MM.1S (cell line): ENCODE data around the gene PRR3.
A peak's percentile ranks its signal among the peaks of the same experiment; 100 is the strongest.
"Not testable (repeated sequence)": the region's sequence is repeated elsewhere in the genome, so short reads cannot be mapped to it uniquely, and the experiment has no call there.

Experiments used
- DNase-seq: peaks from one replicate; pipeline ENCODE4 v3.0.0-alpha.2; 2015
- H2AFZ ChIP-seq: fragments of 300-600 bp; sonication (generic); 2 replicates; pipeline ENCODE4 v1.6.0; 2016; ENCODE audit warnings: antibody characterized with exemption, low read length
- H3F3A ChIP-seq: fragments of 300-600 bp; sonication (generic); 2 replicates; pipeline ENCODE4 v1.6.1; 2016; ENCODE audit warnings: mild to moderate bottlenecking, antibody characterized with exemption, low read length, moderate library complexity, mixed read lengths; ENCODE audit not compliant: insufficient read depth
- H3K27ac ChIP-seq: fragments of 300-600 bp; sonication (generic); 2 replicates; pipeline ENCODE4 v1.5.1; 2016; ENCODE audit warnings: mild to moderate bottlenecking, low read length
- H3K27me3 ChIP-seq: fragments of 300-600 bp; sonication (generic); replicated peaks from 2 replicates; pipeline ENCODE4 v1.6.0; 2016; ENCODE audit warnings: low read length; ENCODE audit not compliant: insufficient read depth
- H3K36me3 ChIP-seq: fragments of 300-600 bp; sonication (generic); replicated peaks from 2 replicates; pipeline ENCODE4 v1.6.1; 2016; ENCODE audit warnings: mild to moderate bottlenecking, low read length, mixed read lengths; ENCODE audit not compliant: insufficient read depth
- H3K4me1 ChIP-seq: fragments of 300-600 bp; sonication (generic); 2 replicates; pipeline ENCODE4 v1.6.1; 2016; ENCODE audit warnings: low read length, mixed read lengths
- H3K4me2 ChIP-seq: fragments of 300-600 bp; sonication (generic); 2 replicates; pipeline ENCODE4 v1.6.0; 2016; ENCODE audit warnings: low read depth, low read length
- H3K4me3 ChIP-seq: fragments of 300-600 bp; sonication (generic); 2 replicates; pipeline ENCODE4 v1.5.1; 2016; ENCODE audit warnings: low read length, mixed read lengths
- H3K79me2 ChIP-seq: fragments of 300-600 bp; sonication (generic); 2 replicates; pipeline ENCODE4 v1.6.1; 2016; ENCODE audit warnings: mixed run types, low read length, mixed read lengths
- H3K9ac ChIP-seq: fragments of 300-600 bp; sonication (generic); 2 replicates; pipeline ENCODE4 v1.6.1; 2016; ENCODE audit warnings: low read length, mixed read lengths
- H3K9me2 ChIP-seq: fragments of 300-600 bp; sonication (generic); replicated peaks from 2 replicates; pipeline ENCODE4 v1.6.1; 2016; ENCODE audit warnings: mild to moderate bottlenecking, low read length, mixed read lengths; ENCODE audit not compliant: insufficient read depth
- H3K9me3 ChIP-seq: fragments of 300-600 bp; sonication (generic); replicated peaks from 2 replicates; pipeline ENCODE4 v1.6.1; 2016; ENCODE audit warnings: mild to moderate bottlenecking, low read length, mixed read lengths; ENCODE audit not compliant: insufficient read depth
- H4K20me1 ChIP-seq: fragments of 300-600 bp; sonication (generic); 2 replicates; pipeline ENCODE4 v1.6.1; 2016; ENCODE audit warnings: mild to moderate bottlenecking, low read length, moderate library complexity, mixed read lengths; ENCODE audit not compliant: insufficient read depth
- CTCF ChIP-seq: fragments of 300-600 bp; sonication (generic); IDR thresholded peaks from 2 replicates; pipeline ENCODE4 v1.5.1; 2016; ENCODE audit warnings: antibody characterized with exemption, low read length, mixed read lengths
- EZH2 ChIP-seq: fragments of 300-600 bp; sonication (generic); optimal IDR thresholded peaks from 2 replicates; pipeline ENCODE3; 2017; ENCODE audit warnings: low read depth, mild to moderate bottlenecking, antibody characterized with exemption, low read length, mixed read lengths
- EZH2phosphoT487 ChIP-seq: fragments of 300-600 bp; sonication (generic); IDR thresholded peaks from 2 replicates; pipeline ENCODE4 v1.6.1; 2018; ENCODE audit warnings: antibody characterized with exemption, low read length

The PRR3 gene

GRCh38 chr6:30590509-30590908 is 33.4 kb downstream of the PRR3 start:
- no peak overlapping the region for H2AFZ ChIP-seq
- H3K9me3 ChIP-seq, result no peaks in the 10 kb centered on the region
- H3K9ac ChIP-seq, result no peak overlapping the region
- no peak overlapping the region for H3K27ac ChIP-seq
- H3K36me3 ChIP-seq, result no peaks in the 10 kb centered on the region; the same call in none of the 2 replicates
- no peaks in the 10 kb centered on the region for H3K9me2 ChIP-seq
- peaks cover 36% of the 10 kb centered on the region; the same call in 1 of the 2 replicates for H3K79me2 ChIP-seq
- no peak for TF ChIP-seq EZH2
- no peak overlapping the region for H3K4me3 ChIP-seq
- DNase-seq, result no peak
- no peak overlapping the region for H3K4me2 ChIP-seq
- no peaks in the 10 kb centered on the region for H3K27me3 ChIP-seq
- no peaks in the 10 kb centered on the region for H4K20me1 ChIP-seq
- no peaks in the 10 kb centered on the region for H3K4me1 ChIP-seq
- H3F3A ChIP-seq, result peaks cover 6% of the 10 kb centered on the region; the same call in 1 of the 2 replicates

DNA sequence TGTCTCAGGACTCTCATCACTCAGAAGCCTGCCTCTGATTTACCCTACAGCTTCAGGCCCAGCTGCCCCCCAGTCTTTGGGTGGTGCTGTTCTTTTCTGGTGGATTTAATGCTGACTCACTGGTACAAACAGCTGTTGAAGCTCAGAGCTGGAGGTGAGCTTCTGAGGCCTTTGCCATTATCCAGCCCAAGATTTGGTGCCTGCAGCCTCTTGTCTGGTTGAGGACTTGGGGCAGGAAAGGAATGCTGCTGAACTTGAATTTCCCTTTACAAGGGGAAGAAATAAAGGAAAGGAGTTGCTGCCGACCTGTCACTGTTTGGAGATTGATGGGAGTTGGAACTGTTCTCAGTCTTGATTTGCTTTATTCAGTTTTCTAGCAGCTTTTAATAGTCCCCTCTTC is 33.9 kb downstream of the PRR3 start:
- Histone ChIP-seq H2AFZ (no peak overlapping the region), H3K9me2 (no peaks in the 10 kb centered on the region), H3K4me3 (no peak overlapping the region), H3K27ac (no peak overlapping the region), H3K36me3 (no peaks in the 10 kb centered on the region; the same call in 1 of the 2 replicates), H3K27me3 (no peaks in the 10 kb centered on the region), H3K4me1 (no peaks in the 10 kb centered on the region), H3K9ac (no peak overlapping the region), H3K79me2 (peaks cover 36% of the 10 kb centered on the region; the same call in 1 of the 2 replicates), H3K4me2 (no peak overlapping the region), H3K9me3 (no peaks in the 10 kb centered on the region), H3F3A (peaks cover 6% of the 10 kb centered on the region; the same call in 1 of the 2 replicates), H4K20me1 (no peaks in the 10 kb centered on the region)
- TF ChIP-seq EZH2phosphoT487 (no peak), EZH2 (no peak), CTCF (no peak)
- DNase-seq, result no peak

GRCh38 chr6:30592287-30592686 is 35.2 kb downstream of the PRR3 start:
- H2AFZ ChIP-seq, result no peak overlapping the region
- no peaks in the 10 kb centered on the region for H3K9me3 ChIP-seq
- H3K36me3 ChIP-seq, result no peaks in the 10 kb centered on the region; the same call in 1 of the 2 replicates
- H3K79me2 ChIP-seq, result peaks cover 36% of the 10 kb centered on the region; the same call in 1 of the 2 replicates
- no peaks in the 10 kb centered on the region for H3K27me3 ChIP-seq
- no peaks in the 10 kb centered on the region for H3K4me1 ChIP-seq
- H3K4me3 ChIP-seq, result no peak overlapping the region
- H3F3A ChIP-seq, result peaks cover 11% of the 10 kb centered on the region
- no peak overlapping the region for H3K27ac ChIP-seq
- H3K9ac ChIP-seq, result no peak overlapping the region
- no peak for TF ChIP-seq EZH2
- no peak for TF ChIP-seq CTCF
- no peak for TF ChIP-seq EZH2phosphoT487
- no peak for DNase-seq
- H4K20me1 ChIP-seq, result 0 out of 2 replicates have a peak, but pooled peaks cover 2% of the 10 kb centered on the region
- no peak overlapping the region for H3K4me2 ChIP-seq
- no peaks in the 10 kb centered on the region for H3K9me2 ChIP-seq

DNA sequence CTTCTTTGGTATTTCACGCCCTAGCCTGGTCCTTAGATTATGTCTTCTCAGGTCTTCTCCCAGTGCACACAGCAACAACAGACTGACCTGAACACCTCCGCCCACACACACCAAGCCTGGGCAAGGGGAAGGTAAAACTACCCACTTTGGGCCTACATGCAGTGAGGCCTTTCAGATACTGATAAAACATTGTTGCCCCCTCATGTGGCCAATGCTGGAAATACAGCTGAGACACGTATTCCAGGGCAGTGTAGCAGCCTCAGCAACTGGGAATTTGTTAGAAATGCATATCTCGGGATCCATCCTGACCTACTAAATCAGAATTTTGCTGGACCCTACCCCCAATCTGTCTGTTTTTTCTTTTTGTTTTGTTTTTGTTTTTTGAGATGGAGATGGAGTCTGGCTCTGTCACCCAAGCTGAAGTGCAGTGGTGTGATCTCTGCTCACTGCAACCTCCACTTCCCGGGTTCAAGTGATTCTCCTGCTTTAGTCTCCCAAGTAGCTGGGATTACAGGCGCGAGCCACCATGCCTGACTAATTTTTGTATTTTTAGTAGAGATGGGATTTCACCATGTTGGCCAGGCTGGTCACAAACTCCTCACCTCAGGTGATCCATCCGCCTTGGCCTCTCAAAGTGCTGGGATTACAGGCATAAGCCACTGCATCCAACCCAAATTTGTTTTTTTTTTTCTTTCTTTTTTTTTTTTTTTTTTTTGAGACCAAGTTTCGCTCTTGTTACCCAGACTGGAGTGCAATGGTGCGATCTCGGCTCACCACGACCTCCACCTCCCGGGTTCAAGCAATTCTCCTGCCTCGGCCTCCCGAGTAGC is 40.4 kb downstream of the PRR3 start:
- not testable (repeated sequence) for H3K4me1 ChIP-seq, H3K4me3 ChIP-seq, H3K9ac ChIP-seq, H3K4me2 ChIP-seq, H2AFZ ChIP-seq, H3K9me2 ChIP-seq, H3K36me3 ChIP-seq, H3K9me3 ChIP-seq, H3K27me3 ChIP-seq, H3K27ac ChIP-seq, H4K20me1 ChIP-seq
- Histone ChIP-seq H3F3A (peaks cover 51% of the 10 kb centered on the region), H3K79me2 (0 out of 2 replicates have a peak, but pooled peaks cover 10% of the 10 kb centered on the region)
- DNase-seq, result peak; percentile 71
- peak; percentile 80 for TF ChIP-seq CTCF
